T-helper 17 cell (primary cell): ENCODE results near the gene AAR2. TPM values are rescaled to one million over a fixed set of nuclear protein-coding genes. Genes with fewer than 3 reads are reported as not detected.

Experiments used
- ATAC-seq: fragments of 150-1000 bp; cut with Tn5 transposase; 2 replicates; pipeline ENCODE4 v1.10.0; 2021; ENCODE audit warnings: mild to moderate bottlenecking, moderate library complexity
- DNase-seq, 3 donors: peaks; one replicate each; pipeline versions ENCODE4 v3.0.0 to v3.0.0-alpha.2; 2020 to 2021
- H3K9me3 ChIP-seq: one replicate; pipeline ENCODE4 v1.7.0; 2013; ENCODE audit warnings: low read length, mild to moderate bottlenecking; ENCODE audit not compliant: control insufficient read depth, poor library complexity, severe bottlenecking
- H3K27ac Mint-ChIP-seq: one replicate; pipeline ENCODE4 v1.8.0; 2022; ENCODE audit warnings: mild to moderate bottlenecking, moderate library complexity, mixed read lengths
- H3K27me3 Mint-ChIP-seq: one replicate; pipeline ENCODE4 v1.8.0; 2022; ENCODE audit warnings: mixed read lengths
- H3K36me3 Mint-ChIP-seq: one replicate; pipeline ENCODE4 v1.8.0; 2022; ENCODE audit warnings: low read depth, mixed read lengths
- H3K4me1 Mint-ChIP-seq: one replicate; pipeline ENCODE4 v1.8.0; 2022; ENCODE audit warnings: mild to moderate bottlenecking, mixed read lengths
- H3K4me3 Mint-ChIP-seq: one replicate; pipeline ENCODE4 v1.8.0; 2022; ENCODE audit warnings: mild to moderate bottlenecking, moderate library complexity, mixed read lengths
- total RNA-seq, 4 donors: library from RNA in 2 of 4; stranded (reverse) in 2 of 4; gene quantifications; one replicate each; pipeline ENCODE4 v1.2.3 and lab custom pipeline; 2022 to 2026

The AAR2 gene, protein sequence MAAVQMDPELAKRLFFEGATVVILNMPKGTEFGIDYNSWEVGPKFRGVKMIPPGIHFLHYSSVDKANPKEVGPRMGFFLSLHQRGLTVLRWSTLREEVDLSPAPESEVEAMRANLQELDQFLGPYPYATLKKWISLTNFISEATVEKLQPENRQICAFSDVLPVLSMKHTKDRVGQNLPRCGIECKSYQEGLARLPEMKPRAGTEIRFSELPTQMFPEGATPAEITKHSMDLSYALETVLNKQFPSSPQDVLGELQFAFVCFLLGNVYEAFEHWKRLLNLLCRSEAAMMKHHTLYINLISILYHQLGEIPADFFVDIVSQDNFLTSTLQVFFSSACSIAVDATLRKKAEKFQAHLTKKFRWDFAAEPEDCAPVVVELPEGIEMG
- 10 to 100 TPM; 16.7 to 23.0 TPM for total RNA-seq
- total RNA-seq (lab: John Stamatoyannopoulos, UW) = 19.1 to 45.0 reads per million in 2 donors

DNA sequence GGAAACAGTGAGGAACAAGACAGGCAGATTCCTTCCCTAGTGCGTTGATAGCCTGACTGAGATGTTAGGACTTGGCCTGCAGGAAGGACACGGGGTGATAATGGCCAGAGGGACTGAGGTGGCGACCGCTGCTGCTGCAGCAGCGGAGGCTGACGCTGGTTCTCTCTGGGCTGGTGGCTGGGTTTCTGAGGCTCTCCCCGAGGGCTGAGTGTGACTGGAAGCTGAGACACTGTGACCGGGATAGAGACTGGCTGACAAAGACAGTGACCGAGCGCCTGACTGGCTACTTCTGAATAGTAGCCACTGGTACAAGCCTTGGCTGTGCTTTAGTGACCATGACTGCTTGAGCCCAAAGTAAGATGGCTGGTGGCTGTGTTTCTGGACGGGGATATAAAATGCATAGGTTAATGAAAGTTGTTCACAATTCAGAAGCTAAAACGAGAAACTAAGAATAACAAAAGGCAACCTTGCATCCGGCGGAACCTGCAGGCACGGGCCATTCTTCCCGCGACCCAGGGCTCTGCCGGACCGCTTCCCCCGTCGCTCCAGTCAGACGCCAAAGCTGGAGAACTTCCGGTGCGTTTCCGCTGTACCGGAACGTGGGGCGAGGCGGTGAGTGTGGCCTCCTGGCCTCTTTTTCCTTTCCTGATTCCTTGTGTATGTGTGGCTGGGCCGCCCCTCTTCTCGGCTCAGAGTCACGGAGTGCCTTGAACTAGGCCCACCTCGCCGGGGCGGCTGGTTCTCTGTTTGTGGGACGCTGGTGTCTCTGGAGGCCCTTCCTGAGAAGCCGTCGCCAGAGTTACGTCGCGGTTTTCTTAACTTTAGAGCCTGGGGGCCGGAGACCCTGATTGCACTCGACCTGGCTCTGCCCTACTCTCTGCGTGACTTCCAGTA lies at the start of gene AAR2:
TSS of gene AAR2 (plus strand) at position 587 of the 894 bp plus-strand sequence. CDS start 3,391 bp downstream, outside the sequence.
- Mint-ChIP-seq H3K4me1 (peaks cover 24% of the 10 kb centered on the region), H3K27ac (peak within 1 kb of the TSS; percentile 99), H3K4me3 (peak within 1 kb of the TSS; percentile 88), H3K27me3 (peaks cover 8% of the 10 kb centered on the region), H3K36me3 (peaks cover 3% of the 10 kb centered on the region)
- H3K9me3 ChIP-seq = no peaks in the 10 kb centered on the region
- ATAC-seq = peak; percentile 96
- DNase-seq = peak; percentile 39 to 66 (median 45)

GRCh38 chr20:36193977-36194712 lies 42.1 kb upstream of the AAR2 start:
- Mint-ChIP-seq H3K27ac (no peak overlapping the region), H3K4me3 (no peak overlapping the region), H3K4me1 (no peaks in the 10 kb centered on the region), H3K27me3 (peaks cover 37% of the 10 kb centered on the region), H3K36me3 (no peaks in the 10 kb centered on the region)
- DNase-seq (no peak), ATAC-seq (no peak)
- no peaks in the 10 kb centered on the region for H3K9me3 ChIP-seq

DNA sequence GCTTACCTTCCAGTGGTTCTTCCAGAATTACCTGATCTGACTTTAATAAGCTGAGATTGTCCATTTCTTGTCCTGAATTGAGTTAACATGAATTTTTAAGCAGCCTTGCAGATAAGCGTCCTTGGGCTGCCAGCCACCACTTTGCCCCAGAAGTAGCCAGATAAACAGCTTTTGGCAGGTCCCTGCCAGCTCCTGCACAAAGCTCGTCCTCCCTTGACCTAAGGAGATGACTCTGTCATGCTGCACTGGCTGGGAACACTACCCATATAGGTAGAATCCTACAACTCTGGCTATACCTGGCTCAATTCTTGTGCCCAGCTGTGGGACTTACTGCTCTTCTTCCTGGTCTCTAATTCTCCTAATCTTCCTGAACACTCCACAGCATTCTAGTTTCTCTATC lies 39.6 kb upstream of the AAR2 start:
- H3K9me3 ChIP-seq = no peaks in the 10 kb centered on the region
- Mint-ChIP-seq H3K27me3 (peaks cover 50% of the 10 kb centered on the region), H3K4me3 (no peak overlapping the region), H3K27ac (no peak overlapping the region), H3K4me1 (peaks cover 4% of the 10 kb centered on the region), H3K36me3 (no peaks in the 10 kb centered on the region)
- DNase-seq (no peak), ATAC-seq (no peak)

DNA sequence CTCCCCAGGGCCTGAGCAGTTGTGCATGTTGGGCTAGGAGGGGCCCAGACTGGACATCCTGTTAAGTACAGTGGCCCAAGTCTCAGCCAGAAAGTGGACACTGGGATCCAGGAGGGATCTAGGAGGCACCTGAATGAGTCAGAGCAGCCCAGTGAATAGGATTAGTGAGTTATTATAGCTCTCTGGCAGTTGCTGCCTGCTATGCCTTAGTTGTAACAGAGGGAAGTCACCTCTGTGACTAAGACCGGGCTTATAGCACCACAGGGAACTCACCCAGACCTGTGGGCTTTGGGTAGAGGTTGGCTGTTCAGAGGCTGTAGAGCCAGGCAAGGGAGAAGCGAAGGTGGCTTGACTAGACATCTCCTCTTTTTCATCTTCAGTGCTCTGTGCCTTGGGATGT lies 39.0 kb upstream of the AAR2 start:
- Mint-ChIP-seq H3K27me3 (peaks cover 50% of the 10 kb centered on the region), H3K36me3 (no peaks in the 10 kb centered on the region), H3K27ac (no peak overlapping the region), H3K4me1 (peaks cover 4% of the 10 kb centered on the region), H3K4me3 (no peak overlapping the region)
- no peak for ATAC-seq
- no peak for DNase-seq
- H3K9me3 ChIP-seq = no peaks in the 10 kb centered on the region

DNA sequence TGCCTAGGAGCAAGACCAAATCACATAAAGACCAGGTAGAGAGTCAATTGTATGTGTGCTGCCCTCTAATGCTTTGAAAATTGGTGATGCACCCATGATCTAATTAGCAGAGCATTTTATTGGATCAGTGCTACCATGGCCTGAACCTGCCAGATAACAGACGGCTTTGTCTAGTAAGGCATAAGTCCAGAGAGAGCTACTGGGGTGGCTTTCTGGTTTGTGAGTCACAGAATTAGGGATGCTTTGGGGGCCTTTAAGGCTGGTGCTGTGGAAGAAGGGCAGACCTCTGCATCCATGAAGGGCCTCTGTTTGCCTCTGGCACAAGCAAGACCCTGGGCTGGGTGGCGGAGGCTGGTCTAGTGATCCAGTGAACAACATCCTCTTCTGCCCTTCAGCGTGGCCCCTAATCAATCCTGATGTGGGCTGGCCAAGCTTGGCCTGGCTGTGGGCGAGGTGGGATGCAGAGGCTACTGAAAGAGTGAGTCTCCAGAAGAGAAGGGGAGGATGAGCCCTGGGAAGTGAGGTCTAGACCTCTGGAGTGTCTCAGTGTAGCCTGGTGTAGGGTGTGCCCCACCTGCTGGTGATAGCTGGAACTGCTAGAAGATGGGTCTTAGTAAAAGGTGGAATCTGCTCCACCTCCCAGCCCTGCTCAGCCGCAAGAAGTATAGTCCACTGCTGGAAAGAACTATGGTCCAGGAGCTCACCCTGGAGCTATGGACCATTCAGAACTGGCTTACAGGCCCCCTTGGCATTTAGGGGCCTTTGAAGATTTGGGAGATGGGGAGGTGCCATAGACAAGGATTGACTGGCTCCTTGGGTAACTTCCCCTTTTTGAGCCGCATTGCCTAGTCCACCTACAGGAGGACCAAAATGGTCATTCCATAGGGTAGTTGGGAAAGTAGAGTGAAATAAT lies 36.7 kb upstream of the AAR2 start:
- Mint-ChIP-seq H3K27ac (peak overlapping the region; percentile 65), H3K4me1 (peaks cover 9% of the 10 kb centered on the region), H3K4me3 (no peak overlapping the region), H3K27me3 (peaks cover 40% of the 10 kb centered on the region), H3K36me3 (no peaks in the 10 kb centered on the region)
- ATAC-seq (peak; percentile 82), DNase-seq (peak; percentile 41 to 71 (median 44))
- no peaks in the 10 kb centered on the region for H3K9me3 ChIP-seq

- no peak overlapping the region for H3K4me3 Mint-ChIP-seq
- H3K27ac Mint-ChIP-seq = no peak overlapping the region
- H3K9me3 ChIP-seq = no peaks in the 10 kb centered on the region
- peaks cover 9% of the 10 kb centered on the region for H3K4me1 Mint-ChIP-seq
- DNase-seq (no peak), ATAC-seq (no peak)
- H3K36me3 Mint-ChIP-seq = no peaks in the 10 kb centered on the region
- peaks cover 33% of the 10 kb centered on the region for H3K27me3 Mint-ChIP-seq
Measured at GRCh38 chr20:36200451-36200850, 35.8 kb upstream of the AAR2 start.

GRCh38 chr20:36201198-36201597 lies 35.1 kb upstream of the AAR2 start:
- H3K27ac Mint-ChIP-seq = no peak overlapping the region
- DNase-seq (no peak), ATAC-seq (no peak)
- H3K36me3 Mint-ChIP-seq = no peaks in the 10 kb centered on the region
- no peaks in the 10 kb centered on the region for H3K9me3 ChIP-seq
- H3K4me3 Mint-ChIP-seq = no peak overlapping the region
- peaks cover 9% of the 10 kb centered on the region for H3K4me1 Mint-ChIP-seq
- H3K27me3 Mint-ChIP-seq = peaks cover 35% of the 10 kb centered on the region

- Mint-ChIP-seq H3K4me3 (no peak overlapping the region), H3K36me3 (no peaks in the 10 kb centered on the region), H3K27me3 (peaks cover 32% of the 10 kb centered on the region), H3K4me1 (peaks cover 9% of the 10 kb centered on the region), H3K27ac (no peak overlapping the region)
- DNase-seq (peak; percentile 62 to 76 (median 69)), ATAC-seq (peak; percentile 84)
- no peaks in the 10 kb centered on the region for H3K9me3 ChIP-seq
Measured at GRCh38 chr20:36202891-36203338, 33.4 kb upstream of the AAR2 start.

- Mint-ChIP-seq H3K4me3 (no peak overlapping the region), H3K4me1 (peaks cover 9% of the 10 kb centered on the region), H3K27me3 (peaks cover 40% of the 10 kb centered on the region), H3K36me3 (no peaks in the 10 kb centered on the region), H3K27ac (no peak overlapping the region)
- DNase-seq = no peak
- no peaks in the 10 kb centered on the region for H3K9me3 ChIP-seq
- ATAC-seq = no peak
Measured at GRCh38 chr20:36203861-36204260, 32.4 kb upstream of the AAR2 start.

- H3K9me3 ChIP-seq = no peaks in the 10 kb centered on the region
- no peaks in the 10 kb centered on the region for H3K36me3 Mint-ChIP-seq
- ATAC-seq = no peak
- no peak overlapping the region for H3K27ac Mint-ChIP-seq
- no peak for DNase-seq
- peaks cover 41% of the 10 kb centered on the region for H3K27me3 Mint-ChIP-seq
- H3K4me3 Mint-ChIP-seq = no peak overlapping the region
- peaks cover 5% of the 10 kb centered on the region for H3K4me1 Mint-ChIP-seq
Measured at GRCh38 chr20:36205026-36205425, 31.3 kb upstream of the AAR2 start.

DNA sequence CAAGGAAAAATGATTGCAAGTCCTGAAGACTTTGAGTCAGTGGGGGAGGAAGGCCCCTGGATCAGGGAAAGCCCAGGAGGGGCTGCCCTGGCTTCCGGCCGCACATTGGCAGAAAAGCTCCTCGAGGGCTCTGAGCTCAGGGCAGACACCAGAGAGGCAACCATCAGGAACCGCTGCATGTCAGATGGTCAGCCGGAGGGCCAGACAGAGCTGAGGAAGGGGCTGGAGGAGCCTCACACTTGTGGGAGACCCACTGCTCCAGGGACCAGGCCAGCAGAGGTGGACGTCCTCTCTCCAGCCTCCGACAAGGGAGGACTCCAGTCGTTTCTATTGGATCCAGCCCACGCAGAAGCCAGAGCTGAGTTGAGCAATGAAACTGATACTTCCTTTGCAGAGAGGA lies 30.2 kb upstream of the AAR2 start:
- ATAC-seq (no peak), DNase-seq (no peak)
- H3K9me3 ChIP-seq = no peaks in the 10 kb centered on the region
- Mint-ChIP-seq H3K27ac (no peak overlapping the region), H3K4me1 (peaks cover 5% of the 10 kb centered on the region), H3K4me3 (no peak overlapping the region), H3K36me3 (no peaks in the 10 kb centered on the region), H3K27me3 (peaks cover 45% of the 10 kb centered on the region)

DNA sequence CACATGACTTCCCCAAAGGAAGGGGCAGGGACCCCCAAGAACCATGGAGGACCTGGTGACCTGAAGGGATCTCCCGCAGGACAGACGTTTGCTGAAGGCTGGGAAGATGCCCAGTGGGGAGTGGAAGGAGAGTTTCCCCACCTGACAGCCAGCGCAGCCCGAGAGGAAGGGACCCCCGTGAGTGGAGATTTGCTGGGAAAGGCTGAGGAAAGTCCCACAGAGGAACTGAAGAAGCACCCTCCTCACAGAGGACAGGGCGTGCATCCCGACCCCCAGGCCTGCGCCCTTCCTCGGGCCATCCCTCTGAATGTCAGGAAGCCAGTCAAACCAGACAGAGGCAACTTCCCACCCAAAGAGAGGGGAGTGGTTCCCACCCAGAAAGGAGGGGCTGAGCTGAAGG lies 29.6 kb upstream of the AAR2 start:
- H3K36me3 Mint-ChIP-seq = no peaks in the 10 kb centered on the region
- ATAC-seq (no peak), DNase-seq (no peak)
- no peak overlapping the region for H3K27ac Mint-ChIP-seq
- no peaks in the 10 kb centered on the region for H3K9me3 ChIP-seq
- H3K27me3 Mint-ChIP-seq = peaks cover 49% of the 10 kb centered on the region
- H3K4me3 Mint-ChIP-seq = no peak overlapping the region
- H3K4me1 Mint-ChIP-seq = peaks cover 5% of the 10 kb centered on the region
